Smooth muscle cell of bladder (primary cell): Measurements from ENCODE around the gene RUVBL2. TPM values are rescaled to one million over a fixed set of nuclear protein-coding genes. Genes with fewer than 3 reads are reported as not detected.

Source experiments
- total RNA-seq: library from RNA; depleted of rRNA; stranded (reverse); fragments of >200 nt; gene quantifications from 2 replicates; pipeline ENCODE4 v1.2.3, GENCODE V29; 2014

RUVBL2 gene
- total RNA-seq: 201 and 206 TPM in 2 replicates

GRCh38 chr19:48993175-48994034, at the start of gene RUVBL2, which contains the start of gene GYS1:
TSS of gene RUVBL2 (plus strand) at chr19:48993887. CDS start at chr19:48993912, 25 bp downstream.
TSS of gene GYS1 (minus strand) at chr19:48993309. CDS start at chr19:48993112, 197 bp downstream.

GRCh38 chr19:48954595-48955307, 38.9 kb upstream of the RUVBL2 start, which contains the start of gene BAX:
TSS of gene BAX (plus strand) at chr19:48954875. CDS start at chr19:48954929, 54 bp downstream.

GRCh38 chr19:48965040-48965805, 28.5 kb upstream of the RUVBL2 start, which contains the start of gene FTL:
TSS of gene FTL (plus strand) at chr19:48965309. CDS start at chr19:48965508, 199 bp downstream.

GRCh38 chr19:49017041-49017665, 23.5 kb downstream of the RUVBL2 start, which contains the start of gene LHB:
TSS of gene LHB (minus strand) at chr19:49017091. CDS start at chr19:49017081, 10 bp downstream.

GRCh38 chr19:49024233-49024632, 30.5 kb downstream of the RUVBL2 start, which contains the start of gene CGB3:
TSS of gene CGB3 (minus strand) at chr19:49024333. CDS start at chr19:49023971, 362 bp downstream.

GRCh38 chr19:49031642-49032301, 38.1 kb downstream of the RUVBL2 start, which contains the start of gene CGB2:
TSS of gene CGB2 (plus strand) at chr19:49031890. CDS start at chr19:49032096, 206 bp downstream.

GRCh38 chr19:49036815-49037214, 43.1 kb downstream of the RUVBL2 start, which contains the start of gene CGB1:
TSS of gene CGB1 (minus strand) at chr19:49036895. CDS start at chr19:49036711, 184 bp downstream.

GRCh38 chr19:49043548-49043947, 49.9 kb downstream of the RUVBL2 start, which contains the start of gene CGB5:
TSS of gene CGB5 (plus strand) at chr19:49043848. CDS start at chr19:49044210, 362 bp downstream.

GRCh38 chr19:49049011-49049410, 55.3 kb downstream of the RUVBL2 start, which contains the start of gene CGB8:
TSS of gene CGB8 (minus strand) at chr19:49049111. CDS start at chr19:49048739, 372 bp downstream.

GRCh38 chr19:49057636-49058234, 64.0 kb downstream of the RUVBL2 start, which contains the start of gene CGB7:
TSS of gene CGB7 (minus strand) at chr19:49057749. CDS start at chr19:49055375, 2,374 bp downstream.

GRCh38 chr19:49064768-49065611, 71.3 kb downstream of the RUVBL2 start, which contains the start of gene NTF4:
TSS of gene NTF4 (minus strand) at chr19:49064818. CDS start at chr19:49061997, 2,821 bp downstream.

Other genes starting within 250 kb of the RUVBL2 start
- not detected in 2 replicates for gene IZUMO1, start 247.0 kb upstream of the RUVBL2 start, total RNA-seq
- gene FUT1, start 241.2 kb upstream of the RUVBL2 start, total RNA-seq: 0.28 TPM in 2 replicates
- 0.14 and 0.28 TPM in 2 replicates for gene FGF21, start 238.4 kb upstream of the RUVBL2 start, total RNA-seq
- gene BCAT2, start 182.9 kb upstream of the RUVBL2 start, total RNA-seq: 26.6 and 28.4 TPM in 2 replicates
- gene HSD17B14, start 157.4 kb upstream of the RUVBL2 start, total RNA-seq: 6.8 and 7.3 TPM in 2 replicates
- gene PLEKHA4, start 125.3 kb upstream of the RUVBL2 start, total RNA-seq: 6.5 and 10.6 TPM in 2 replicates
- 51.6 and 53.1 TPM in 2 replicates for gene PPP1R15A, start 121.5 kb upstream of the RUVBL2 start, total RNA-seq
- gene TULP2, start 95.1 kb upstream of the RUVBL2 start, total RNA-seq: 0.28 and 0.55 TPM in 2 replicates
- gene NUCB1, start 93.6 kb upstream of the RUVBL2 start, total RNA-seq: 117 and 149 TPM in 2 replicates
- gene DHDH, start 60.2 kb upstream of the RUVBL2 start, total RNA-seq: 0.14 and 0.18 TPM in 2 replicates
- gene BAX, start 39.0 kb upstream of the RUVBL2 start, total RNA-seq: 77.2 and 141 TPM in 2 replicates
- gene FTL, start 28.6 kb upstream of the RUVBL2 start, total RNA-seq: 5,813 and 7,581 TPM in 2 replicates
- gene GYS1, start 578 bp upstream of the RUVBL2 start, total RNA-seq: 29.0 and 45.9 TPM in 2 replicates
- not detected in 2 replicates for gene LHB, start 23.2 kb downstream of the RUVBL2 start, total RNA-seq
- gene CGB3, start 30.4 kb downstream of the RUVBL2 start, total RNA-seq: not detected in 2 replicates
- gene CGB2, start 38.0 kb downstream of the RUVBL2 start, total RNA-seq: not detected in 2 replicates
- gene CGB1, start 43.0 kb downstream of the RUVBL2 start, total RNA-seq: not detected in 2 replicates
- gene CGB5, start 50.0 kb downstream of the RUVBL2 start, total RNA-seq: not detected in 2 replicates
- not detected in 2 replicates for gene CGB8, start 55.2 kb downstream of the RUVBL2 start, total RNA-seq
- gene CGB7, start 63.9 kb downstream of the RUVBL2 start, total RNA-seq: 0.09 and 0.14 TPM in 2 replicates
- not detected in 2 replicates for gene NTF4, start 70.9 kb downstream of the RUVBL2 start, total RNA-seq
- gene KCNA7, start 78.8 kb downstream of the RUVBL2 start, total RNA-seq: not detected in 2 replicates
- gene SNRNP70, start 91.6 kb downstream of the RUVBL2 start, total RNA-seq: 106 and 162 TPM in 2 replicates
- gene LIN7B, start 120.5 kb downstream of the RUVBL2 start, total RNA-seq: 8.9 and 11.0 TPM in 2 replicates
- 0.28 and 0.83 TPM in 2 replicates for gene C19orf73, start 125.3 kb downstream of the RUVBL2 start, total RNA-seq
- gene PPFIA3, start 125.7 kb downstream of the RUVBL2 start, total RNA-seq: 1.4 and 1.6 TPM in 2 replicates
- gene HRC, start 161.5 kb downstream of the RUVBL2 start, total RNA-seq: 0.09 TPM in 1 of 2 replicates, not detected in the other
- gene TRPM4, start 163.9 kb downstream of the RUVBL2 start, total RNA-seq: 9.1 and 16.5 TPM in 2 replicates